GM19324 (cell line): ENCODE results near the gene RORB.
A peak's percentile ranks its signal among the peaks of the same experiment; 100 is the strongest.

ENCODE experiments used
- ATAC-seq: cut with Tn5 transposase; IDR thresholded peaks from one replicate; pipeline ENCODE4 v1.9.1; 2021; ENCODE audit warnings: mild to moderate bottlenecking, moderate library complexity; ENCODE audit not compliant: unreplicated experiment, low FRiP score

Gene RORB

GRCh38 chr9:74496819-74497747, at the start of gene RORB:
RORB (plus strand) TSS chr9:74497335; CDS start chr9:74497977, 642 bp downstream.
- peak; percentile 98 for ATAC-seq

- no peak for ATAC-seq
These were observed 49.5 kb upstream of the RORB start for GRCh38 chr9:74447451-74448193.

- ATAC-seq: no peak
These were observed 48.1 kb upstream of the RORB start for GRCh38 chr9:74449060-74449459.

GRCh38 chr9:74458832-74459231, 38.3 kb upstream of the RORB start:
- no peak for ATAC-seq

GRCh38 chr9:74463825-74464224, 33.3 kb upstream of the RORB start:
- ATAC-seq: no peak

GRCh38 chr9:74478606-74479005, 18.5 kb upstream of the RORB start:
- no peak for ATAC-seq

GRCh38 chr9:74479711-74480110, 17.4 kb upstream of the RORB start:
- no peak for ATAC-seq

- ATAC-seq: no peak
These were observed 9.7 kb upstream of the RORB start for GRCh38 chr9:74487395-74487794.

- no peak for ATAC-seq
These were observed 3.6 kb upstream of the RORB start for GRCh38 chr9:74493512-74493911.

GRCh38 chr9:74494490-74494889, 2.6 kb upstream of the RORB start:
- ATAC-seq: no peak

GRCh38 chr9:74496406-74496805, 729 bp upstream of the RORB start:
- ATAC-seq: no peak

- no peak for ATAC-seq
These were observed 849 bp downstream of the RORB start for GRCh38 chr9:74497748-74498620.

- ATAC-seq: no peak
These were observed 1.5 kb downstream of the RORB start for GRCh38 chr9:74498621-74499095.

- ATAC-seq: no peak
These were observed 2.0 kb downstream of the RORB start for GRCh38 chr9:74499111-74499601.

GRCh38 chr9:74499770-74500583, 2.8 kb downstream of the RORB start:
- ATAC-seq: no peak

GRCh38 chr9:74500584-74500924, 3.4 kb downstream of the RORB start:
- no peak for ATAC-seq

- ATAC-seq: no peak
These were observed 4.4 kb downstream of the RORB start for GRCh38 chr9:74501570-74501969.

GRCh38 chr9:74503219-74503618, 6.1 kb downstream of the RORB start:
- no peak for ATAC-seq

- no peak for ATAC-seq
These were observed 6.5 kb downstream of the RORB start for GRCh38 chr9:74503666-74504065.

- ATAC-seq: no peak
These were observed 14.2 kb downstream of the RORB start for GRCh38 chr9:74511333-74511732.
